Cardiac fibroblast (primary cell): ENCODE measurements around the gene C8G.

Experiments
- DNase-seq, 2 donors: peaks; one replicate each; pipeline versions ENCODE4 v3.0.0 to v3.0.0-alpha.2; 2010; ENCODE audit warnings: low read depth in 2 of 2
- H3K4me3 ChIP-seq, 2 donors: replicated peaks in 1 of 2; 1 replicate in 1 of 2; 2 replicates in 1 of 2; pipeline ENCODE4 v1.5.1; 2011; ENCODE audit warnings: low read depth in 2 of 2, low read length in 2 of 2, mild to moderate bottlenecking in 2 of 2, moderate library complexity in 1 of 2
- TF ChIP-seq, protein P1 (sequence below): IDR thresholded peaks from one replicate; pipeline ENCODE4 v1.5.1; 2011; ENCODE audit warnings: low read depth, mild to moderate bottlenecking, low read length, inconsistent platforms

C8G gene

DNA sequence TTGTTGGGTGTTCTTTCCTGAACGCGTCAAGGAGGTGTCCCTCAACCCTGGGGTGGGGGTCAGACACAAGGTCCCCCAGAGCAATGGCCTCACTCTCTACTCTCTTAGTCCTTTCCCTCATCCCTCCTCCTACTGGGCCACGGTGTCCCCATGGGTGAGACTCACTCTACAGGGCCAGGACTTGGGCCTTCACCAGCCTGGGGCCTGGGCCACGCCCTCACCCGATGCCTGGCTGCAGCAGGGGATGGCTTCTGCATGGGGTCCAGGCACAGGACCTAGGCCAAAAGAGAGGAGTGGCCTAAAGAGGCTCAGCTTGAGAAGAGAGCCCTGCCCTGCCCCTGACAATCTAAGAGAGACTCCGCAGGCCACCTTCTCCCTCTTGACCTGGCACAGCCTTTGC, 12.9 kb downstream of the C8G start:
- no peak for DNase-seq
- TF ChIP-seq, protein P1, sequence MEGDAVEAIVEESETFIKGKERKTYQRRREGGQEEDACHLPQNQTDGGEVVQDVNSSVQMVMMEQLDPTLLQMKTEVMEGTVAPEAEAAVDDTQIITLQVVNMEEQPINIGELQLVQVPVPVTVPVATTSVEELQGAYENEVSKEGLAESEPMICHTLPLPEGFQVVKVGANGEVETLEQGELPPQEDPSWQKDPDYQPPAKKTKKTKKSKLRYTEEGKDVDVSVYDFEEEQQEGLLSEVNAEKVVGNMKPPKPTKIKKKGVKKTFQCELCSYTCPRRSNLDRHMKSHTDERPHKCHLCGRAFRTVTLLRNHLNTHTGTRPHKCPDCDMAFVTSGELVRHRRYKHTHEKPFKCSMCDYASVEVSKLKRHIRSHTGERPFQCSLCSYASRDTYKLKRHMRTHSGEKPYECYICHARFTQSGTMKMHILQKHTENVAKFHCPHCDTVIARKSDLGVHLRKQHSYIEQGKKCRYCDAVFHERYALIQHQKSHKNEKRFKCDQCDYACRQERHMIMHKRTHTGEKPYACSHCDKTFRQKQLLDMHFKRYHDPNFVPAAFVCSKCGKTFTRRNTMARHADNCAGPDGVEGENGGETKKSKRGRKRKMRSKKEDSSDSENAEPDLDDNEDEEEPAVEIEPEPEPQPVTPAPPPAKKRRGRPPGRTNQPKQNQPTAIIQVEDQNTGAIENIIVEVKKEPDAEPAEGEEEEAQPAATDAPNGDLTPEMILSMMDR = no peak
- H3K4me3 ChIP-seq = no peak overlapping the region

DNA sequence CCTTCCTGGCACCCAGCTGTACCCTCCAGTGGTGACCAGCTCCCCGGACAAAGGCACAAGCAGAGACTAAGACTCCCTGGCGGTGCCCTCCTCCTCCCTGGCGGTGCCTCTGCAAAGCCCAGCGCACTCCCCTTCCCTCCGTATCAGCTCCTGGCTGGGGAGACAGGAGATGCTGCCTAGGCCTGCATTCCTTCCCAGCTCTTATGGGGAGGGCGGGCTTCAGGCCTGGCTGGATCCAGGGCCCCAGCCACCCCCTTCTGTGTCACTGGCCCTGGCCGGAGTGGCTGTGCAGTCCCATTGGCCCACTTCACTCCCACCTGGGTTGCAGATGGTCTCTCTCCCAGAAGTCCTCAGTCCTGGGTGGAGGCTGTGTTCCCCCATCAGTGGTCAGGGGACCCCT, 13.4 kb downstream of the C8G start:
- TF ChIP-seq, protein P1 = no peak
- no peak for DNase-seq
- H3K4me3 ChIP-seq = no peak overlapping the region

DNA sequence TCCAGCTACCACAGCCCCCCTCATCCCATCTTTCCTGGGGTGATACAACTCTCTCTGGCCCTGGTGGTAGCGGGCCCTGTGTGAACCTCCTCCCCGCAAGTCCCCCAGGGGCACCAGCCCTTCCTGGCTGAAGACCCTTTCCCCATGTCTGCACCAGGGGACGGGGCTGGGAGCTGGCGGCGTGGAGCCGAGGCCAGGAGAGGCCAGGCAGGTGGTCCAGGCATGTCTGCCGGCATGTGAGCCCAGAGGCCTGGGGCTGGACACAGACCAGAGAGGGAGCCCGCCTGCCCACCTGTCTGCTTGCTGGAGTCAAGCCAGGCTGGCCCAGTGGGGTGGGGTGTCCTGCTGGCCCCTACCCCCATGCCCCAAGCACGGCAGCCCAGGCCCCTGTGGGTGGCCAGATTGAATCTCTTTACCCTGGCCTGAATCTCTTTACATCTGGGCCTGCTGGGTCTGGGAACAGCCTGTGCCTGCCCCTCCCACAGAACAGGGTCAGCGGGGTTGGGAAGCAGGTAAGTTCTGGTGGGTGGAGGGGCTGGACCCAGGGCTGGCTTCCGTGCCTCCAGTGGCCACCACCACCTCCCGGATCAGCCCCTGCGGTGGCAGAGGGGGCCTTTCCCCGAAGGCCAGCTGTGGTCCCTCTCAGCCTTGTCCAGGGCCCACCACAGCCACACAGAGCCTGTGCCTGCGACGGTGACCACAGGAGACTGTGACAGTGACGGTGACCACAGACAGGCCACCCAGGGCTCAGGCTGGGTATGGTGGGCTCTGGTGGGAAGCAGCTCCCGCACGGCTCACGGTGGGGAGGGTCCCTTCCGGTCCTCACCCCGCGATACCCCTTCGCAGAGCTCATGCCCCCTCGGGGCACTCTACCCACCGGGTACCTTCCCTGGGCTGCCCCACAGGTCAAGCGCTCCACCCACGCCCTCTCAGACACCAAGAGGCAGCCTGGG, 14.1 kb downstream of the C8G start:
- no peak for DNase-seq
- TF ChIP-seq, protein P1 = no peak
- H3K4me3 ChIP-seq = no peak overlapping the region

DNA sequence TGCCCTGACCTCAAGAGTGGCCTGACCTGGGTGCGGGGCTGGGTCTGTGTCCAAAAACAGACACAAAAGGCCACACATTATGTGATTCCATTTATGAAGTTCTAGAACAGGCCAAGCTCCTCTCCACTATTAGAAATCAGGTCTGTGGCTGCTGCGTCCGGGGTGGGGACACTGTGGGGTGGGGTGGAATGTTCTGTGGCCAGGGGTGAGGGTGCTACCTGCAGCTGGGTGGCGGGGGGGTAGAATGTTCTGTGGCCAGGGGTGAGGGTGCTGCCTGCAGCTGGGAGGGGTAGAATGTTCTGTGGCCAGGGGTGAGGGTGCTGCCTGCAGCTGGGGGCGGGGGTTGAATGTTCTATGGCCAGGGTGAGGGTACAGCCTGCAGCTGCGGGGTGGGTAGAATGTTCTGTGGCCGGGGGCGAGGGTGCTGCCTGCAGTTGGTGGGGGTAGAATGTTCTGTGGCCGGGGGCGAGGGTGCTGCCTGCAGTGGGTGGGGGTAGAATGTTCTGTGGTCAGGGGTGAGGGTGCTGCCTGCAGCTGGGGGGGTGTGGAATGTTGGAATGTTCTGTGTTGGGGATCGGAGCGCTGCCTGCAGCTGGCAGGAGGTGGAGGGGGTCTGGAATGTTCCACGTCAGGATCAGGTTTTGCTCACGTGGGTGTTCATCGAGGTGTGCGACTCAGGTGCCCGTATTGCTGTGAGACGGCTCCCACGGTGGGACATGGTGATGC, 15.3 kb downstream of the C8G start:
- TF ChIP-seq, protein P1 = no peak
- H3K4me3 ChIP-seq = no peak overlapping the region
- DNase-seq = no peak

DNA sequence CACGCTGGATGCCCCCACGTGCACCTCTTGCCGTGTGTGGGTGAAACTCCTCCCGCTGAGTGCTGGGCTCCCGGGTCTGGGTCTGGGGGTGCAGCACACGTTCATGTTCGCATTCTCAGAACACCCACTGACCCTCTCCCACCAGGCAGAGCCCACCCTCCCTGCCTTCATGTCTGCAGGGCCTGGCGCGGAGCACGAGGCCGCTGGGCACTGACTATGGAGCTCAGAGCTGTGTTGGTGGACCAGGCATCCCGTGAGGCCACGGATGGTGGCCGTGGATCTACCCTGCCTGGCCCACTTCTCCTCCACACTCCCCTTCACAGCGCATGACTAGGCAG, 15.9 kb downstream of the C8G start:
- no peak overlapping the region for H3K4me3 ChIP-seq
- no peak for DNase-seq
- TF ChIP-seq, protein P1 = no peak

DNA sequence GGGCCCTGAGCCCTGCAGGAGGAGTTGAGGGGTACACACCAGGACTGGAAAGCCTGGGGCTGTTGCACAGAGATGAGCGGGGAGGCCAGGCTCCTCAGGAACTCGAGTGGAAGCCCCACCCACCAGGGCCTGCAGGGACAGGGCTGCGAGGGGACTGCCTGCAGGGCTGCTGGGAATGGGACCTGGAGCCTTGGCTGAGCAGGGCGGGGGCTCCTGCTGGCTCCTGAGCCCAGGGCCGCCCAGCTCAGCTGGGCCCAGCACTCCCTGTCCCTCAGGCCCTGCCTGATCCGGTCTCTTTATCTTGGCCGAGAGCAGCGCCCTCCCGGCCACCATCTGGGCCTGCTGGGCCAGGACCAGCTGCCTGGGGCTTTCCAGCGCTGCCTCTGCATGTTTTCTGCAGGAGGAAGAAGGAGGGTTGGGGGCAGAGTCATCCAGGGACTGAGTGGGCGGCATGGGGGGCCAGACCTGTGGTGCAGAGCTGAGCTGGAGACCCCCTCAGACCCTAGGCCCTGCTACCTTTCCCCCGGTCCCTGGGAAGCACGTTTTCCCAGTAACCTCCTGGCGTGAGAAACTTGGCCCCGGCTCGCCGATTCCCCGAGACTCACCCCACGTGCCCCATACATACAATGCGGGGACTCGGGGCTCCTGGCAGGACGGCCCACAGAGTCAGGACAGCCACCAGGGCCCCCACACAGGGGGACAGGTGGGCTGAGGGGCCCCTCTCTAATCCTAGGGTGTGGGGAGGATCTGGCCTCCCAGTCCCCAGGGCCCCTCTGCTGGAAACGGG, 16.4 kb downstream of the C8G start:
- no peak for DNase-seq
- H3K4me3 ChIP-seq = no peak overlapping the region
- TF ChIP-seq, protein P1 = no peak
